ENCODE measurements around the gene PSG2. TPM values are rescaled to one million over a fixed set of nuclear protein-coding genes. Genes with fewer than 3 reads are reported as not detected.
"Not testable (repeated sequence)": the region's sequence is repeated elsewhere in the genome, so short reads cannot be mapped to it uniquely, and the experiment has no call there.

Gene PSG2
- total RNA-seq, 1 experiment from 2014 or later = not detected

- not testable (repeated sequence) for H4K8ac ChIP-seq (replicated peaks; ENCODE audit: insufficient read length, low read depth, low read length); H3T11ph ChIP-seq (ENCODE audit: low read length)
- H3K9me3 Mint-ChIP-seq = peaks cover 83 to 88% of the 10 kb centered on the region in 2 experiments
These were observed 22.2 kb downstream of the PSG2 start for GRCh38 chr19:43060254-43060653.

GRCh38 chr19:43059482-43059881, 23.0 kb downstream of the PSG2 start:
- not testable (repeated sequence) for H3K9ac ChIP-seq (ENCODE audit: extremely low read depth, insufficient read length, low read length); H2BK120ac ChIP-seq (ENCODE audit: low read depth, low read length, poor library complexity, severe bottlenecking); H3K14ac ChIP-seq (ENCODE audit: insufficient read depth, low read length); H3K4me1 Mint-ChIP-seq; H3T11ph ChIP-seq (ENCODE audit: low read length); H3K79me1 ChIP-seq (ENCODE audit: insufficient read depth, low read depth, low read length, poor library complexity, severe bottlenecking); H3K4me1 ChIP-seq (ENCODE audit: insufficient read depth, low read length); H3K18ac ChIP-seq (ENCODE audit: insufficient read length, low read depth, low read length); H3K23me2 ChIP-seq (ENCODE audit: insufficient read length, low read depth, low read length, poor library complexity, severe bottlenecking); H3K56ac ChIP-seq (ENCODE audit: insufficient read length, low read depth, low read length); H2BK15ac ChIP-seq (ENCODE audit: low read depth, low read length); H3K27ac ChIP-seq (ENCODE audit: insufficient read length, low read depth, low read length); H2AK5ac ChIP-seq (ENCODE audit: insufficient read length, low read length); H2AFZ ChIP-seq (ENCODE audit: low read length); H3K27me3 Mint-ChIP-seq (ENCODE audit: low read depth); H3K79me2 ChIP-seq (ENCODE audit: insufficient read depth, low read length); H4K5ac ChIP-seq (ENCODE audit: insufficient read length, low read depth, low read length); H3K4ac ChIP-seq (ENCODE audit: low read depth, low read length); H3K4me3 Mint-ChIP-seq; DNase-seq; H4K8ac ChIP-seq (replicated peaks; ENCODE audit: insufficient read length, low read depth, low read length); H2BK20ac ChIP-seq (ENCODE audit: low read depth, low read length, poor library complexity, severe bottlenecking); H4K91ac ChIP-seq (ENCODE audit: insufficient read length, low read depth, low read length); H2BK12ac ChIP-seq (ENCODE audit: insufficient read length, low read depth, low read length); H3K23ac ChIP-seq (ENCODE audit: insufficient read length, low read depth, low read length); H3K27ac Mint-ChIP-seq; H3K27me3 ChIP-seq (ENCODE audit: insufficient read depth, low read length); H2BK5ac ChIP-seq (ENCODE audit: insufficient read length, low read length); H4K20me1 ChIP-seq (ENCODE audit: control insufficient read depth, insufficient read depth, insufficient read length); H3K4me2 ChIP-seq (ENCODE audit: insufficient read depth, insufficient read length, low read length)
- H3K9me3 ChIP-seq (ENCODE audit: control insufficient read depth, low read depth, low read length) = peaks cover 16% of the 10 kb centered on the region
- WGBS (ENCODE audit: extremely low coverage, insufficient read length, low lambda C conversion rate) = no CpG with 5 or more reads among the region's 2 CpGs
- peaks cover 89 to 93% of the 10 kb centered on the region in 2 experiments for H3K9me3 Mint-ChIP-seq
- H3K36me3 Mint-ChIP-seq (ENCODE audit: insufficient read depth in 1 of 3, low read depth in 3 of 3) = peaks cover 0 to 33% (median 11%) of the 10 kb centered on the region in 3 experiments; a peak in 4 of 7 replicates

More at GRCh38 chr19:43060254-43060653, 22.2 kb downstream of the PSG2 start:
- H3K27ac Mint-ChIP-seq; H3K27me3 Mint-ChIP-seq (ENCODE audit: low read depth); H2BK12ac ChIP-seq (ENCODE audit: insufficient read length, low read depth, low read length); H2BK120ac ChIP-seq (ENCODE audit: low read depth, low read length, poor library complexity, severe bottlenecking); H3K79me2 ChIP-seq (ENCODE audit: insufficient read depth, low read length); H4K20me1 ChIP-seq (ENCODE audit: control insufficient read depth, insufficient read depth, insufficient read length); H3K4me2 ChIP-seq (ENCODE audit: insufficient read depth, insufficient read length, low read length); H2BK20ac ChIP-seq (ENCODE audit: low read depth, low read length, poor library complexity, severe bottlenecking); H2BK5ac ChIP-seq (ENCODE audit: insufficient read length, low read length); H3K27ac ChIP-seq (ENCODE audit: insufficient read length, low read depth, low read length); H3K56ac ChIP-seq (ENCODE audit: insufficient read length, low read depth, low read length); H3K18ac ChIP-seq (ENCODE audit: insufficient read length, low read depth, low read length); H3K79me1 ChIP-seq (ENCODE audit: insufficient read depth, low read depth, low read length, poor library complexity, severe bottlenecking); DNase-seq; H3K4me1 Mint-ChIP-seq; H3K27me3 ChIP-seq (ENCODE audit: insufficient read depth, low read length); H2BK15ac ChIP-seq (ENCODE audit: low read depth, low read length); H3K23me2 ChIP-seq (ENCODE audit: insufficient read length, low read depth, low read length, poor library complexity, severe bottlenecking); H2AFZ ChIP-seq (ENCODE audit: low read length); H3K4ac ChIP-seq (ENCODE audit: low read depth, low read length); H3K4me3 Mint-ChIP-seq; H2AK5ac ChIP-seq (ENCODE audit: insufficient read length, low read length); H3K14ac ChIP-seq (ENCODE audit: insufficient read depth, low read length); H4K91ac ChIP-seq (ENCODE audit: insufficient read length, low read depth, low read length); H3K23ac ChIP-seq (ENCODE audit: insufficient read length, low read depth, low read length); H4K5ac ChIP-seq (ENCODE audit: insufficient read length, low read depth, low read length); H3K4me1 ChIP-seq (ENCODE audit: insufficient read depth, low read length); H3K9ac ChIP-seq (ENCODE audit: extremely low read depth, insufficient read length, low read length): not testable (repeated sequence)
- H3K9me3 ChIP-seq (ENCODE audit: control insufficient read depth, low read depth, low read length) = peaks cover 16% of the 10 kb centered on the region
- no CpG with 5 or more reads among the region's 3 CpGs for WGBS (ENCODE audit: extremely low coverage, insufficient read length, low lambda C conversion rate)
- peaks cover 0 to 34% (median 11%) of the 10 kb centered on the region in 3 experiments; a peak in 4 of 7 replicates for H3K36me3 Mint-ChIP-seq (ENCODE audit: insufficient read depth in 1 of 3, low read depth in 3 of 3)
